Osteocyte (in vitro differentiated cells): ENCODE results near the gene DST. TPM values are rescaled to one million over a fixed set of nuclear protein-coding genes. Genes with fewer than 3 reads are reported as not detected.

Source experiments
- DNase-seq: peaks from one replicate; pipeline ENCODE4 v3.0.0; 2021; ENCODE audit warnings: mixed read lengths; ENCODE audit not compliant: unreplicated experiment; ENCODE audit errors: extremely low spot score
- H3K27ac Mint-ChIP-seq: one replicate; pipeline ENCODE4 v1.8.0; 2021; ENCODE audit warnings: mild to moderate bottlenecking, mixed read lengths; ENCODE audit not compliant: unreplicated experiment
- H3K27me3 Mint-ChIP-seq: one replicate; pipeline ENCODE4 v1.8.0; 2021; ENCODE audit warnings: mixed read lengths; ENCODE audit not compliant: unreplicated experiment
- H3K36me3 Mint-ChIP-seq: one replicate; pipeline ENCODE4 v1.8.0; 2021; ENCODE audit warnings: mixed read lengths; ENCODE audit not compliant: unreplicated experiment
- H3K4me1 Mint-ChIP-seq: one replicate; pipeline ENCODE4 v1.8.0; 2021; ENCODE audit warnings: mixed read lengths; ENCODE audit not compliant: unreplicated experiment
- H3K4me3 Mint-ChIP-seq: one replicate; pipeline ENCODE4 v1.8.0; 2021; ENCODE audit warnings: mild to moderate bottlenecking, moderate library complexity, mixed read lengths; ENCODE audit not compliant: unreplicated experiment
- H3K9me3 Mint-ChIP-seq: one replicate; pipeline ENCODE4 v1.8.0; 2021; ENCODE audit warnings: mixed read lengths; ENCODE audit not compliant: unreplicated experiment
- total RNA-seq: library from RNA; stranded (reverse); gene quantifications from 2 replicates; pipeline ENCODE4 v1.2.1, GENCODE V29; 2021
- TF ChIP-seq, protein P1 (sequence below): fragments of 200-600 bp; sonication (generic); IDR thresholded peaks from 2 replicates; pipeline ENCODE4 v1.5.0; 2021; ENCODE audit warnings: antibody characterized with exemption, mild to moderate bottlenecking, moderate library complexity

DST gene
- total RNA-seq, 1 donor from 2014 or later, result 240 TPM

DNA sequence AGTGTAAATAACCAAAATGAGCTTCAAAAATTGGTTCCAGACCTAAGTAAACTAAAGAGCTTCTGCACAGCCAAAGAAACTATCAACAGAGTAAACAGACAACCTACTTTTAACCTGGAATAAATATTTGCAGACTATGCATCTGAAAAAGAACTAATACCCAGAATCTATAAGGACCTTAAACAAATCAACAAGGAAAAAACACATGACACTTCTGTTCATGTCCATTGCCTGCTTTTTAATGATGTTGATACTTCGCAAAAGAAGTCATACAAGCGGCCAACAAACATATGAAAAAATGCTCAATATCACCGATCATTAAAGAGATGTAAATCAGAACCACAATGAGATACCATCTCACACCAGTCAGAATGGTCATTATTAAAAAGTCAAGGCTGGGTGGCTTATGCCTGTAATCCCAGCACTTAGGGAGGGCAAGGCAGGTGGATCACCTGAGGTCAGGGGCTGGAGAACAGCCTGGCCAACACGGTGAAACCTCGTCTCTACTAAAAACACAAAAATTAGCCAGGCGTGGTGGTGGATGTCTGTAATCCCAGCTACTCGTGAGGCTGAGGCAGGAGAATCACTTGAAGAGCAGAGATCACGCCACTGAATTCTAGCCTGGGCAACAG is 42.5 kb upstream of the DST start:
- H3K9me3 Mint-ChIP-seq, result no peaks in the 10 kb centered on the region
- DNase-seq, result no peak
- H3K27ac Mint-ChIP-seq, result peak overlapping the region; percentile 84
- H3K27me3 Mint-ChIP-seq, result no peaks in the 10 kb centered on the region
- TF ChIP-seq, protein P1, sequence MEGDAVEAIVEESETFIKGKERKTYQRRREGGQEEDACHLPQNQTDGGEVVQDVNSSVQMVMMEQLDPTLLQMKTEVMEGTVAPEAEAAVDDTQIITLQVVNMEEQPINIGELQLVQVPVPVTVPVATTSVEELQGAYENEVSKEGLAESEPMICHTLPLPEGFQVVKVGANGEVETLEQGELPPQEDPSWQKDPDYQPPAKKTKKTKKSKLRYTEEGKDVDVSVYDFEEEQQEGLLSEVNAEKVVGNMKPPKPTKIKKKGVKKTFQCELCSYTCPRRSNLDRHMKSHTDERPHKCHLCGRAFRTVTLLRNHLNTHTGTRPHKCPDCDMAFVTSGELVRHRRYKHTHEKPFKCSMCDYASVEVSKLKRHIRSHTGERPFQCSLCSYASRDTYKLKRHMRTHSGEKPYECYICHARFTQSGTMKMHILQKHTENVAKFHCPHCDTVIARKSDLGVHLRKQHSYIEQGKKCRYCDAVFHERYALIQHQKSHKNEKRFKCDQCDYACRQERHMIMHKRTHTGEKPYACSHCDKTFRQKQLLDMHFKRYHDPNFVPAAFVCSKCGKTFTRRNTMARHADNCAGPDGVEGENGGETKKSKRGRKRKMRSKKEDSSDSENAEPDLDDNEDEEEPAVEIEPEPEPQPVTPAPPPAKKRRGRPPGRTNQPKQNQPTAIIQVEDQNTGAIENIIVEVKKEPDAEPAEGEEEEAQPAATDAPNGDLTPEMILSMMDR, result no peak
- peaks cover 4% of the 10 kb centered on the region for H3K36me3 Mint-ChIP-seq
- peaks cover 42% of the 10 kb centered on the region for H3K4me1 Mint-ChIP-seq
- no peak overlapping the region for H3K4me3 Mint-ChIP-seq

DNA sequence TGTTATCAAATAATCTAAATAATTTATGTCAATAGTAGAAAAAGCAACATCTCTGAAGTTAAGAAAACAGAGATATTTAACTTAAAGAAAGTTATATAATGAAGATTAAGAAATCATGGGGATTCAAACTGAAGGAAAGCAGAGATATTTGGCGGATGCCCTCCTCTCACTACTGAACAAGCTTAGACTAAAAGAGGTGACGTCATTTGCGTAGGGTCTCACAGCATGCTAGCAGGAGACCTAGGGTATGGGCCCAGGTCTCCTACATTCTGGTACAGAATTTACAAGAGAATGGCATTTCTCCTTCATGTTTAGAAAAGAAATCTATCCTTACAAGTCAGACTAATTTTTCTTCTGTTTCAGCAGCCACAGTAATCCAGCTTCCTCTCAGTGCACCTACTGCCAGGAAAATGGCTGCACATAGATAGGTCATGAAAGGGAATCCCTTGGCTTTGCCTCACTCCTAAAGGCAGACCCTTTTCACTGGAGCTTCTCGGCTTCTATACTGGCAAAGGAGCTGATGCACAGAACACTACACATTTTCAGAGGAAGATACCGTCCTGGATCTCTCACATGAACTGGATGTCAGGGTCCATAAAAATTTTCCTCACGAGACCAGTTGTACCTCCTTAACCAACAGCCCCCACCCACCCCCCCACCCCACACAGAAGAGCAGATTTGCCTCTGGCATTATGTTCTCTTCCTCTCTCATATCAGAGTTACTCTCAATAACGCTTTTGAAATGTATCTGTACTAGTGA is 41.8 kb upstream of the DST start:
- Mint-ChIP-seq H3K27ac (peak overlapping the region; percentile 84), H3K27me3 (no peaks in the 10 kb centered on the region), H3K4me1 (peaks cover 36% of the 10 kb centered on the region), H3K4me3 (no peak overlapping the region), H3K9me3 (no peaks in the 10 kb centered on the region), H3K36me3 (peaks cover 4% of the 10 kb centered on the region)
- TF ChIP-seq, protein P1, result no peak
- DNase-seq, result no peak

DNA sequence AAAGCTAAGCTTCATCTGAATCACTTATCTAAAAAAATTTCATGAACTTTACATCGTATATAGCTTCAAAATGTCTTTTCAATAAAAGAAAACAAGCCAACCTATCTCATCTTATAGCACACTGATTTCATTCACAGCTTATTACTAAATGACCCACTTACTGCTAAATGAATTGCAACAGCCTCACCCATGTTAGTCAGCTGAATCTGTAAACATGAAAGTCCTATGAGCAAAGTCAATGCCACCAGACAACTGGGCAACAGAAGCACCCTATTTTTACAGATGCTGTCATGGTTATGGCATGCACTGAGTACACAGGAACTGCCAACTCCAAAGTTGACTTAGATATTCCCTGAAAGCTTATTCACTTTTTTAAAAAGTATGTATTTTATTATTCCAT is 41.2 kb upstream of the DST start:
- DNase-seq, result no peak
- Mint-ChIP-seq H3K4me1 (peaks cover 34% of the 10 kb centered on the region), H3K9me3 (no peaks in the 10 kb centered on the region), H3K36me3 (peaks cover 4% of the 10 kb centered on the region), H3K4me3 (no peak overlapping the region), H3K27ac (peak overlapping the region; percentile 93), H3K27me3 (no peaks in the 10 kb centered on the region)
- TF ChIP-seq, protein P1, result no peak

DNA sequence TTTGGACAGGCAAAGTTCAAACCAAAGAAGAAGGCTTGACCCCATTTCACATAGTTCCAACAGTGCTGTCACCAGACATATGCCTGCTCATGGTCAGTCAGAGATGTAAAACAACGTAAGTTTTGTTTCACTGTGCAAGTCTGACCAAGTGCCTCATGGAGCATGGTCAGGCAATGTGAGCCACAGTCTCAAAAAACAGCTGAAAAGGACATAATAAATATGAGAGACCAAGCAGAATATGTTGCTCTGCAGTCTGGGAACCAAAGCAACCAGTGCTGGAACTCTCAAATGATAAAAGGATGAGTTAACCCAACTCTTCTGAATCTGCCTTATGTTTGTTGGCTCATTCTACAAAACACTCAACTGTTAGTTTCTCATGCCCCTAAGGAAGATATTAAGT is 39.9 kb upstream of the DST start:
- Mint-ChIP-seq H3K9me3 (no peaks in the 10 kb centered on the region), H3K27ac (no peak overlapping the region), H3K36me3 (peaks cover 4% of the 10 kb centered on the region), H3K27me3 (no peaks in the 10 kb centered on the region), H3K4me3 (no peak overlapping the region), H3K4me1 (peaks cover 32% of the 10 kb centered on the region)
- TF ChIP-seq, protein P1, result no peak
- no peak for DNase-seq

DNA sequence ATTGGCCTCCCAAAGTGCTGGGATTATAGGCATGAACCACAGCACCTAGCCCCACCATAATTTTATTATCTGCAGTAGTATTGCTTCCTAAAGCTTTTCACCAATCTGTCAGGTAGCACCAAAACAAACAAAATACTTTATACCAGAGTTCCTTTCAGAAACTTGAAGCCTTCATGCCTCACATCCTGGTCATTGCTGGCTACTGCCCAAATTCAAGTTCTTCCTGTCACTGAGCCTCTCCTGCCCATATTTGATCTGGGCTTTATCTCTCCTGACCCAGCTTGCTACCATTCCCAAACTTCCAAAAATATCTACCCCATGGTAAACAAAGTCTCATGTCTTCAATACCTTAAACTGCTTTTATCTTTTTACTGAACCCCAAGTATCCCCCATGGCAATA is 34.9 kb upstream of the DST start:
- Mint-ChIP-seq H3K36me3 (peaks cover 15% of the 10 kb centered on the region), H3K9me3 (peaks cover 7% of the 10 kb centered on the region), H3K27ac (no peak overlapping the region), H3K4me1 (peaks cover 4% of the 10 kb centered on the region), H3K4me3 (no peak overlapping the region), H3K27me3 (no peaks in the 10 kb centered on the region)
- TF ChIP-seq, protein P1, result no peak
- DNase-seq, result no peak
